ENCODE data around the gene CST9. TPM values are rescaled to one million over a fixed set of nuclear protein-coding genes. Genes with fewer than 3 reads are reported as not detected.
A peak's percentile ranks its signal among the peaks of the same experiment; 100 is the strongest.

The CST9 gene
- total RNA-seq (not detected in 2 replicates), polyA plus RNA-seq (not detected in 2 replicates)

- no peak for DNase-seq (ENCODE audit: low spot score)
- no peaks in the 10 kb centered on the region for H3K9me3 ChIP-seq (ENCODE audit: low read depth)
- no peak within 1 kb of the TSS for H2AFZ ChIP-seq
- H3K27ac ChIP-seq: no peak within 1 kb of the TSS
- no peaks in the 10 kb centered on the region for H3K27me3 ChIP-seq
- H3K4me2 ChIP-seq: no peak within 1 kb of the TSS
- H3K4me3 ChIP-seq: no peak within 1 kb of the TSS
- H3K9me2 ChIP-seq (replicated peaks; ENCODE audit: insufficient read depth): no peaks in the 10 kb centered on the region
- no peaks in the 10 kb centered on the region for H3K79me2 ChIP-seq
- H3K4me1 ChIP-seq (ENCODE audit: insufficient read depth): no peaks in the 10 kb centered on the region
- 69% methylated on average over 8 of the region's 16 CpGs for WGBS (ENCODE audit: low lambda C conversion rate, missing lambda C conversion rate)
- no peaks in the 10 kb centered on the region for H4K20me1 ChIP-seq (ENCODE audit: insufficient read depth, poor library complexity, severe bottlenecking)
- H3K36me3 ChIP-seq (replicated peaks; ENCODE audit: insufficient read depth, low read depth): no peaks in the 10 kb centered on the region
- no peak for TF ChIP-seq EZH2phosphoT487 (IDR thresholded peaks at IDR 0.05; ENCODE audit: low read depth, severe bottlenecking, unreplicated experiment)
- no peak for TF ChIP-seq EZH2 (IDR thresholded peaks at IDR 0.05; ENCODE audit: borderline replicate concordance)
- no peak for TF ChIP-seq CTCF (IDR thresholded peaks at IDR 0.05; ENCODE audit: poor library complexity)
These were observed at the start of gene CST9 for GRCh38 chr20:23605867-23606651. Gene CST9, minus strand, starts transcription at chr20:23605917. Its CDS starts 53 bp downstream, at chr20:23605864.

GRCh38 chr20:23654717-23655116 is 49.0 kb upstream of the CST9 start:
- H3K27ac ChIP-seq: peak overlapping the region; percentile 48
- no peaks in the 10 kb centered on the region for H3K9me2 ChIP-seq (replicated peaks; ENCODE audit: insufficient read depth)
- no peaks in the 10 kb centered on the region for H3K36me3 ChIP-seq (replicated peaks; ENCODE audit: insufficient read depth, low read depth)
- H3K4me3 ChIP-seq: no peak overlapping the region
- no peaks in the 10 kb centered on the region for H3K9me3 ChIP-seq (ENCODE audit: low read depth)
- no peaks in the 10 kb centered on the region for H3K27me3 ChIP-seq
- TF ChIP-seq CTCF (IDR thresholded peaks at IDR 0.05; ENCODE audit: poor library complexity): no peak
- no peak for TF ChIP-seq EZH2 (IDR thresholded peaks at IDR 0.05; ENCODE audit: borderline replicate concordance)
- no peak for TF ChIP-seq EZH2phosphoT487 (IDR thresholded peaks at IDR 0.05; ENCODE audit: low read depth, severe bottlenecking, unreplicated experiment)
- no peak for DNase-seq (ENCODE audit: low spot score)
- 72% methylated on average over 4 of the region's 4 CpGs for WGBS (ENCODE audit: low lambda C conversion rate, missing lambda C conversion rate)
- no peaks in the 10 kb centered on the region for H3K79me2 ChIP-seq
- no peak overlapping the region for H2AFZ ChIP-seq
- peaks cover 19% of the 10 kb centered on the region for H3K4me1 ChIP-seq (ENCODE audit: insufficient read depth)
- no peaks in the 10 kb centered on the region for H4K20me1 ChIP-seq (ENCODE audit: insufficient read depth, poor library complexity, severe bottlenecking)
- H3K4me2 ChIP-seq: no peak overlapping the region

GRCh38 chr20:23654000-23654399 is 48.3 kb upstream of the CST9 start:
- Histone ChIP-seq H2AFZ (no peak overlapping the region), H3K9me2 (replicated peaks; ENCODE audit: insufficient read depth) (no peaks in the 10 kb centered on the region), H3K4me3 (no peak overlapping the region), H3K79me2 (no peaks in the 10 kb centered on the region), H3K27me3 (no peaks in the 10 kb centered on the region), H3K4me2 (no peak overlapping the region), H3K4me1 (ENCODE audit: insufficient read depth) (peaks cover 14% of the 10 kb centered on the region), H3K36me3 (replicated peaks; ENCODE audit: insufficient read depth, low read depth) (no peaks in the 10 kb centered on the region), H3K9me3 (ENCODE audit: low read depth) (no peaks in the 10 kb centered on the region), H3K27ac (no peak overlapping the region), H4K20me1 (ENCODE audit: insufficient read depth, poor library complexity, severe bottlenecking) (no peaks in the 10 kb centered on the region)
- no peak for TF ChIP-seq EZH2 (IDR thresholded peaks at IDR 0.05; ENCODE audit: borderline replicate concordance)
- TF ChIP-seq CTCF (IDR thresholded peaks at IDR 0.05; ENCODE audit: poor library complexity): no peak
- no peak for TF ChIP-seq EZH2phosphoT487 (IDR thresholded peaks at IDR 0.05; ENCODE audit: low read depth, severe bottlenecking, unreplicated experiment)
- DNase-seq (ENCODE audit: low spot score): no peak
- 78% methylated on average over 2 of the region's 2 CpGs for WGBS (ENCODE audit: low lambda C conversion rate, missing lambda C conversion rate)

Measured in hepatocyte (in vitro differentiated cells).